ENCODE measurements around the gene TSPAN5.
"Not testable (repeated sequence)": the region's sequence is repeated elsewhere in the genome, so short reads cannot be mapped to it uniquely, and the experiment has no call there.

The TSPAN5 gene

GRCh38 chr4:98658287-98659105 is at the start of gene TSPAN5:
TSS of gene TSPAN5 (minus strand) at chr4:98658611.
- peak; percentile 83 for DNase-seq

GRCh38 chr4:98706935-98707334 is 48.5 kb upstream of the TSPAN5 start:
- no peak for DNase-seq

- no peak for DNase-seq
Observed at GRCh38 chr4:98706200-98706813, 47.9 kb upstream of the TSPAN5 start.

GRCh38 chr4:98705586-98705985 is 47.2 kb upstream of the TSPAN5 start:
- not testable (repeated sequence) for DNase-seq

GRCh38 chr4:98700656-98701055 is 42.2 kb upstream of the TSPAN5 start:
- no peak for DNase-seq

GRCh38 chr4:98694076-98694475 is 35.7 kb upstream of the TSPAN5 start:
- DNase-seq: no peak

GRCh38 chr4:98692411-98692810 is 34.0 kb upstream of the TSPAN5 start:
- no peak for DNase-seq

GRCh38 chr4:98691588-98691987 is 33.2 kb upstream of the TSPAN5 start:
- no peak for DNase-seq

- no peak for DNase-seq
Observed at GRCh38 chr4:98689507-98690174, 31.2 kb upstream of the TSPAN5 start.

GRCh38 chr4:98688411-98689290 is 30.2 kb upstream of the TSPAN5 start:
- peak; percentile 3 for DNase-seq

GRCh38 chr4:98687876-98688275 is 29.5 kb upstream of the TSPAN5 start:
- DNase-seq: no peak

GRCh38 chr4:98686847-98687246 is 28.4 kb upstream of the TSPAN5 start:
- DNase-seq: no peak

GRCh38 chr4:98686043-98686707 is 27.8 kb upstream of the TSPAN5 start:
- DNase-seq: no peak

- no peak for DNase-seq
Observed at GRCh38 chr4:98685225-98686042, 27.0 kb upstream of the TSPAN5 start.

GRCh38 chr4:98682719-98683118 is 24.3 kb upstream of the TSPAN5 start:
- no peak for DNase-seq

GRCh38 chr4:98680806-98681205 is 22.4 kb upstream of the TSPAN5 start:
- no peak for DNase-seq

GRCh38 chr4:98679738-98680137 is 21.3 kb upstream of the TSPAN5 start:
- DNase-seq: no peak

GRCh38 chr4:98677799-98678198 is 19.4 kb upstream of the TSPAN5 start:
- DNase-seq: no peak

- DNase-seq: no peak
Observed at GRCh38 chr4:98674404-98675173, 16.2 kb upstream of the TSPAN5 start.

GRCh38 chr4:98673978-98674377 is 15.6 kb upstream of the TSPAN5 start:
- DNase-seq: no peak

- DNase-seq: no peak
Observed at GRCh38 chr4:98673288-98673644, 14.9 kb upstream of the TSPAN5 start.
